Measurements from ENCODE around the gene RXFP2.

Gene RXFP2

DNA sequence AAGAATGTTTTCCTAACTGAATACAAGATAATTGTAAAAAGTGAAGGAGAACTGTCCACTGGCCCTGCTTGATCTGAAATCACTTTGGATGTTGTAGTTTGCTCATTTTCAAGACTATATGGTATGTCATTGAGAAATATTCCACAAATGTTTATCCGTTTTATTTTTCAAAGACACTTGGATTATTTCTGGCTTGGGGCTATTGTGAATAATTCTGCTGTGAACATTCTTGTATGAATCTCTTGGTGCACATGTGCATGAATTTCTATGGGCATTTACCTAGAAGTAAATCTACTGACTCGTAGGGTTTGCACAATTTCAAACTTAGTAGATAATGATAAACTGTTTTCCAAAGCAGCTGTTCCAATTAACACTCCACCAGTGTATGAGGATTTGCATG is 8.6 kb downstream of the RXFP2 start:
- TF ChIP-seq, protein P1, sequence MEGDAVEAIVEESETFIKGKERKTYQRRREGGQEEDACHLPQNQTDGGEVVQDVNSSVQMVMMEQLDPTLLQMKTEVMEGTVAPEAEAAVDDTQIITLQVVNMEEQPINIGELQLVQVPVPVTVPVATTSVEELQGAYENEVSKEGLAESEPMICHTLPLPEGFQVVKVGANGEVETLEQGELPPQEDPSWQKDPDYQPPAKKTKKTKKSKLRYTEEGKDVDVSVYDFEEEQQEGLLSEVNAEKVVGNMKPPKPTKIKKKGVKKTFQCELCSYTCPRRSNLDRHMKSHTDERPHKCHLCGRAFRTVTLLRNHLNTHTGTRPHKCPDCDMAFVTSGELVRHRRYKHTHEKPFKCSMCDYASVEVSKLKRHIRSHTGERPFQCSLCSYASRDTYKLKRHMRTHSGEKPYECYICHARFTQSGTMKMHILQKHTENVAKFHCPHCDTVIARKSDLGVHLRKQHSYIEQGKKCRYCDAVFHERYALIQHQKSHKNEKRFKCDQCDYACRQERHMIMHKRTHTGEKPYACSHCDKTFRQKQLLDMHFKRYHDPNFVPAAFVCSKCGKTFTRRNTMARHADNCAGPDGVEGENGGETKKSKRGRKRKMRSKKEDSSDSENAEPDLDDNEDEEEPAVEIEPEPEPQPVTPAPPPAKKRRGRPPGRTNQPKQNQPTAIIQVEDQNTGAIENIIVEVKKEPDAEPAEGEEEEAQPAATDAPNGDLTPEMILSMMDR (conservative IDR thresholded peaks at IDR 0.05; ENCODE audit: low read length) = no peak
- H3K4me3 ChIP-seq (ENCODE audit: low read length) = no peak overlapping the region
- DNase-seq (ENCODE audit: low read depth) = peak; percentile 67

DNA sequence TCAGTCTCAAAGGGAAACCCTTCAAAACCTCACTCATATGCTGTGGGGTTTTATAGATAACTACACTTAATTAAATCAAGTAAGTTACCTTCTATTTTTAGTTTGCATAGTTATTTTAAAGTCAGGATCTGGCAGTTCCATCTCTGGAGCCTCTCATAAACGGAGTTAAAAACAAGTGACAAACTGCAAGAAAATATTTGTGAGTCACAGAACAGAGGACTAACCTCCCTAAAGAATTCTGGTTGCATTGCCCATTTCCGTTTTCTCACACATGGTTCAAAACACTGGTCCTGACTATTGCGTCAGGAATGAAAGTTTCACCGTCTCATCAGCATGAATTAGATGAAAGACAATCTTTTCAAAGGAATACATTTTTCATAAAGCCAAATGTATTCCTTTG is 10.6 kb downstream of the RXFP2 start:
- DNase-seq (ENCODE audit: low read depth) = peak; percentile 95
- H3K4me3 ChIP-seq (ENCODE audit: low read length) = no peak overlapping the region
- TF ChIP-seq, protein P1 (conservative IDR thresholded peaks at IDR 0.05; ENCODE audit: low read length) = no peak

DNA sequence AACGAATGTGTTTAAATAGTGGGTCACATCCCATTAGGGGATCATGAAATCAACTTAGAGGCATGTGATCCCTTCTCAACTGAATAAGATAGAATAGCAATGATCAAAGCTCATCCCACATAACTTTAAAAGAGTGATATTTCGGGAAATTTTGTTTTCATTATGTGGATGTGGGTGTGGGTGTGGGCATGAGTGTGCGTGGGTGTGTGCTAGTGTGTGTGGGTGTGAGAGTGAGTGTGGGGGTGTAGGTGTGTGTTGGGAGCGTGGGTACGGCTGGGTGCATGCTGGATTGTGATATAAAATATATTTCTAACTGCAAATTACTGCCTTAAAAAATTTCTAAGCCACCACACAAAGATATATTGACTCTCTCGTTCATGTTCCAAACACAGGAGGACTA is 15.9 kb downstream of the RXFP2 start:
- TF ChIP-seq, protein P1 (conservative IDR thresholded peaks at IDR 0.05; ENCODE audit: low read length) = no peak
- no peak for DNase-seq (ENCODE audit: low read depth)

DNA sequence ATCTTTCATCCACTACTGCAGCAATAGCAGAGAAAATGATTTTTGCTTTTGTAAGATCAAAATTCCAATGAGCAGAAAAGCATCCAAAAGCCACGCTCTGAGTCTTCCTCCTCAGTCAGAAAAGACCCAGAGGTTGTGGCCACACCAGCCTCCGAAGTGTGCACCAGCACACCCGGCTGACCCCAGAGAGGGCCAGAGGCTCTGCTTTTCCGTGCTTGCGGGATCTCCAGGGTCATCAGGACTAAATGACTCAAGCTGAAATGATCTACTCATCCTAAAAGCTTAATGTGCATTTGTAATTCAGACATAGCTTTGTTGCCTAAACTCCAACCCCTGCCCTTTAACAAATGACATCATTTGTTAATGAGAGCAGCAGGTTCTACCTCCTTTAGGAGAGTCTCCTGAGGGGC is 16.5 kb downstream of the RXFP2 start:
- TF ChIP-seq, protein P1 (conservative IDR thresholded peaks at IDR 0.05; ENCODE audit: low read length) = no peak
- peak; percentile 89 for DNase-seq (ENCODE audit: low read depth)
- H3K4me3 ChIP-seq (ENCODE audit: low read length) = no peak overlapping the region

More for the DNA sequence above, 15.9 kb downstream of the RXFP2 start:
- no peak overlapping the region for H3K4me3 ChIP-seq (ENCODE audit: low read length)

DNA sequence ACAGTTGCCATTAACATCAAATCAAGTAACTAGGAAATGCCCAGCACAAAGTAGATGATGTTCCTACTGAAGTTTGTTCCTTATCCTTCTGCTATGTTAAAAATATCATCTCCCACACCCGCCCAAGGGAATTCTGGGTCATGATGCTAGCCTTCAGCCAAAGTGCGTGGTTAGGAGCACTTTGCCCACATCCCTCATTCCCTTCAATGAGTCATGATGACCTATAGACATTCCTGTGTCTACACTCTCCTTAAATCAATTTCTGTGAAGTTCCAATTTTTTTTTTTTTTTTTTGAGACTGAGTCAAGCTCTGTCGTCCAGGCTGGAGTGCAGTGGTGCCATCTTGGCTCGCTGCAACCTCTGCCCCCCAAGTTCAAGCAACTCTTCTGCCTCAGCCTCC is 17.0 kb downstream of the RXFP2 start:
- TF ChIP-seq, protein P1 (conservative IDR thresholded peaks at IDR 0.05; ENCODE audit: low read length) = no peak
- DNase-seq (ENCODE audit: low read depth) = peak; percentile 98
- H3K4me3 ChIP-seq (ENCODE audit: low read length) = no peak overlapping the region

DNA sequence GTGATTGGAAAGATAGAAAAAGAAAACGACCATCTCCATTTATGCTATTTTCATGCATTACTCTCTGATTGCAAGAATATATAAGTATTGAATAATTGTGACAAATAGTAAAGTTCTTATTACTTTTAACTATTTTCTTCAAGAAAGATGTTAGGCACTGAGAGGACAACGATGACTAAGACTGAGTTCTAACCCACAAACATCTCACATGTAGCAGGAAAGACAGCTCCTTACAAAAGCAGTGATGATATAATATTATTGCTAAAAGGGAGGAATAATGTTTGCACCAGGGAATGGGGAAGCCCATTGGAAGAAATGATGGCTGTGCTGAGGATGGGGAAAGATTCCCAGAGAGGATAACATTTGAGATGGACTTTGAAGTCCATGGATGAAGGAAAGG is 22.6 kb downstream of the RXFP2 start:
- H3K4me3 ChIP-seq (ENCODE audit: low read length) = no peak overlapping the region
- TF ChIP-seq, protein P1 (conservative IDR thresholded peaks at IDR 0.05; ENCODE audit: low read length) = no peak
- peak; percentile 60 for DNase-seq (ENCODE audit: low read depth)

DNA sequence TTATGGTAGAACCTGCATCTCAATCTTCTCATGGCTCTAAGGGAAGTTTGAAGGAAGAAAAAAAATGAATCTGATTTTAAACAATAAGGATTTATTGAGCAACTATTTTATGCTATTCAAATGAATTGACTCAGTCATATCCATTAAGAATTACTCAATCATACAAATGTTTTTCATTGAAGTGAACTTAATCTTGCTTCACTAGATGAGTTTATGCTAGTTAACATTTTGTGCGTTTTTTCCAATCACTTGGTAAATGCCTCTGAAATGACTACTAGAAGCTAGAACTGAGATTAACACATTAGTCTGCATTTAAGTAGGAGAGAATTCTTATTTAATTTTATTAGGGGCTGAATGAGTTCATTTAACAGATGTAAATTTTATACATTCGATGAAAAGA is 25.2 kb downstream of the RXFP2 start:
- no peak overlapping the region for H3K4me3 ChIP-seq (ENCODE audit: low read length)
- DNase-seq (ENCODE audit: low read depth) = peak; percentile 70
- TF ChIP-seq, protein P1 (conservative IDR thresholded peaks at IDR 0.05; ENCODE audit: low read length) = no peak

Data from AG10803 (cell line).